ENCODE results near the gene AFF3.

The AFF3 gene

DNA sequence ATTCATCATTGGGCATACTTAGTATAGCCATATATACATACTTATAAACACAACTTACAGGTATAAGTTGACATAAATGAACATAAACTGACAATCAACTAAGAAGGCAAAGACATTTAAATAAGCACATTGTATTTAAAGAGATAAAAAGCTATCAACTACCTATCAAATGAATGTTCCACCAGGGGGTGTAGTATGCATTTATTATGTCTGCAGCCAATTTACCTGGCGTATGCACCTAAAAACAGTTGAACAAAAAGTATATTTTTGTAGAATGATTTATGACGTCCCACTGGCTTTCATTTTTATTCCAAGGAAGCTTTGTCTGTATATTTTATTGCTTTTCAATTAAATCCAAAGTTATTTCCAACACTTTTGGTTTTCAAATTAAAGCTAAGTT lies 323.5 kb downstream of the AFF3 start:
- H3K4me1 ChIP-seq (ENCODE audit: control insufficient read depth in 1 of 2, insufficient read depth in 2 of 2, low read length in 2 of 2): peaks cover 2 to 11% of the 10 kb centered on the region in 2 experiments
- H3K9ac ChIP-seq (ENCODE audit: low read length): no peak overlapping the region
- no peak overlapping the region for H4K12ac ChIP-seq (ENCODE audit: low read depth, low read length)
- H2AK5ac ChIP-seq (ENCODE audit: low read length): no peak overlapping the region
- no peak overlapping the region for H3K4me2 ChIP-seq (ENCODE audit: low read length)
- WGBS (ENCODE audit: extremely low coverage, insufficient coverage, insufficient read length): no CpG with 5 or more reads among the region's 2 CpGs
- H2AFZ ChIP-seq (ENCODE audit: insufficient read depth, low read length, poor library complexity): no peak overlapping the region
- no peak overlapping the region for H2BK12ac ChIP-seq (ENCODE audit: low read length)
- no peak overlapping the region for H3K18ac ChIP-seq (ENCODE audit: low read length)
- H2BK5ac ChIP-seq (ENCODE audit: low read depth, low read length, poor library complexity): no peak overlapping the region
- no peak overlapping the region for H3K4me3 ChIP-seq (ENCODE audit: low read depth, low read length)
- H3K27me3 ChIP-seq (ENCODE audit: insufficient read depth, low read length): no peaks in the 10 kb centered on the region
- no peaks in the 10 kb centered on the region for H3K79me2 ChIP-seq (ENCODE audit: control insufficient read depth, insufficient read depth, low read length, poor library complexity)
- H3K36me3 ChIP-seq (ENCODE audit: control insufficient read depth in 1 of 2, insufficient read depth in 2 of 2, low read length in 2 of 2): no peaks in the 10 kb centered on the region
- H3K9me3 ChIP-seq (ENCODE audit: insufficient read depth, low read depth, low read length): no peaks in the 10 kb centered on the region
- no peak overlapping the region for H4K8ac ChIP-seq (ENCODE audit: low read depth, low read length)
- no peak overlapping the region for H3K14ac ChIP-seq (ENCODE audit: low read length)
- no peak overlapping the region for H3K27ac ChIP-seq (ENCODE audit: low read depth, low read length)
- H2BK120ac ChIP-seq (ENCODE audit: insufficient read depth, low read length, poor library complexity): no peak overlapping the region
- H4K91ac ChIP-seq (ENCODE audit: low read depth, low read length): no peak overlapping the region
- no peak overlapping the region for H3K23ac ChIP-seq (ENCODE audit: low read length)
- H3K4ac ChIP-seq (ENCODE audit: low read depth, low read length): no peak overlapping the region
- H3K79me1 ChIP-seq (ENCODE audit: low read length): peaks cover 8% of the 10 kb centered on the region
- DNase-seq: no peak

DNA sequence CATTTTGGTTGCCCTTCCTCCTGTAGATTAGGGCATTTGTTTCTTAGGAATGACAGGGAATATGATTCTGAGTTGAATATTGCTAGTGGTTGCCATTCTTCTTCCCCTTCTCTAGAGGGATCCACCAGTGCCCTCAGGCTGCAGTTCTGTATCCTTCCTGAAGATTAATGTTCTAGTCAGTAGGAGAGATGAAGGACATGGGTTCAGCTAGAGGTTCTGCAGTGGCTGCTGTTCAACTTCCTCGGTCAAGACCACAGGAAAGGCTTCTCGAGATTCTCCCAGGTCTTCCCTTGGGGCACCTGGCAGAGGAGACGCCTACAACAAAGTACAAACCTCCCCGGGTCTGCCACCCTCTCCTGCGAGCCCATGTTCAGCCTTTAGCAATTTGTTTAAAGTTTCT lies 325.5 kb downstream of the AFF3 start:
- H3K27me3 ChIP-seq (ENCODE audit: insufficient read depth, low read length): no peaks in the 10 kb centered on the region
- no CpG with 5 or more reads among the region's 5 CpGs for WGBS (ENCODE audit: extremely low coverage, insufficient coverage, insufficient read length)
- peaks cover under 1 to 3% of the 10 kb centered on the region in 2 experiments for H3K4me1 ChIP-seq (ENCODE audit: control insufficient read depth in 1 of 2, insufficient read depth in 2 of 2, low read length in 2 of 2)
- H3K18ac ChIP-seq (ENCODE audit: low read length): no peak overlapping the region
- no peaks in the 10 kb centered on the region for H3K9me3 ChIP-seq (ENCODE audit: insufficient read depth, low read depth, low read length)
- H2BK12ac ChIP-seq (ENCODE audit: low read length): no peak overlapping the region
- no peak overlapping the region for H2AFZ ChIP-seq (ENCODE audit: insufficient read depth, low read length, poor library complexity)
- no peak overlapping the region for H3K4me2 ChIP-seq (ENCODE audit: low read length)
- H3K79me2 ChIP-seq (ENCODE audit: control insufficient read depth, insufficient read depth, low read length, poor library complexity): no peaks in the 10 kb centered on the region
- no peak overlapping the region for H4K8ac ChIP-seq (ENCODE audit: low read depth, low read length)
- no peak overlapping the region for H4K12ac ChIP-seq (ENCODE audit: low read depth, low read length)
- DNase-seq: no peak
- no peak overlapping the region for H3K4me3 ChIP-seq (ENCODE audit: low read depth, low read length)
- no peak overlapping the region for H3K23ac ChIP-seq (ENCODE audit: low read length)
- H3K79me1 ChIP-seq (ENCODE audit: low read length): no peaks in the 10 kb centered on the region
- no peak overlapping the region for H3K27ac ChIP-seq (ENCODE audit: low read depth, low read length)
- no peak overlapping the region for H2BK120ac ChIP-seq (ENCODE audit: insufficient read depth, low read length, poor library complexity)
- no peak overlapping the region for H2BK5ac ChIP-seq (ENCODE audit: low read depth, low read length, poor library complexity)
- H4K91ac ChIP-seq (ENCODE audit: low read depth, low read length): no peak overlapping the region
- H2AK5ac ChIP-seq (ENCODE audit: low read length): no peak overlapping the region
- H3K14ac ChIP-seq (ENCODE audit: low read length): no peak overlapping the region
- H3K9ac ChIP-seq (ENCODE audit: low read length): no peak overlapping the region
- no peaks in the 10 kb centered on the region for H3K36me3 ChIP-seq (ENCODE audit: control insufficient read depth in 1 of 2, insufficient read depth in 2 of 2, low read length in 2 of 2)
- no peak overlapping the region for H3K4ac ChIP-seq (ENCODE audit: low read depth, low read length)

DNA sequence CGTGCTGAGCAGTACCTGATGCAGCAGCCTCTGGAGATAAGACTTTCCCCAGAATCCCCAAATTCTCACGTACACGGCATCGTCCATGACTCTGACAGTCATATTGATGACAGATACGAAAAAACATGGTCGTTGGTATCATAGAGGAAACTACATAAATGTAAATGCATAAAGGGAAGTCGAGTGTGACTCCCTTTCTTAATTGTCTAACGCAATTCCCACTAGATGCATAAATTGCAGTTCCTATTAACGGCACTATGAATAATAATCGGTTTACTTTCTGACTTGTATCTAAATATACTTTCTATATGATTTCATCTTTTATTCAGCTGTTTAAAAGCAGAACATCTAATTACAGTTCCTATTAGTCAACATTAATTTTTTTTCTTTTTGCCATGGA lies 330.0 kb downstream of the AFF3 start:
- no peak overlapping the region for H2BK12ac ChIP-seq (ENCODE audit: low read length)
- no peak overlapping the region for H3K4ac ChIP-seq (ENCODE audit: low read depth, low read length)
- H4K91ac ChIP-seq (ENCODE audit: low read depth, low read length): no peak overlapping the region
- no peak overlapping the region for H3K4me3 ChIP-seq (ENCODE audit: low read depth, low read length)
- H4K8ac ChIP-seq (ENCODE audit: low read depth, low read length): no peak overlapping the region
- no peak overlapping the region for H3K9ac ChIP-seq (ENCODE audit: low read length)
- no peak overlapping the region for H3K4me2 ChIP-seq (ENCODE audit: low read length)
- H3K18ac ChIP-seq (ENCODE audit: low read length): no peak overlapping the region
- H3K79me2 ChIP-seq (ENCODE audit: control insufficient read depth, insufficient read depth, low read length, poor library complexity): no peaks in the 10 kb centered on the region
- no peak overlapping the region for H2BK120ac ChIP-seq (ENCODE audit: insufficient read depth, low read length, poor library complexity)
- no peak overlapping the region for H3K23ac ChIP-seq (ENCODE audit: low read length)
- no peak for DNase-seq
- no peaks in the 10 kb centered on the region for H3K79me1 ChIP-seq (ENCODE audit: low read length)
- no peaks in the 10 kb centered on the region for H3K36me3 ChIP-seq (ENCODE audit: control insufficient read depth in 1 of 2, insufficient read depth in 2 of 2, low read length in 2 of 2)
- no CpG with 5 or more reads among the region's 10 CpGs for WGBS (ENCODE audit: extremely low coverage, insufficient coverage, insufficient read length)
- H3K27ac ChIP-seq (ENCODE audit: low read depth, low read length): no peak overlapping the region
- no peak overlapping the region for H4K12ac ChIP-seq (ENCODE audit: low read depth, low read length)
- H3K14ac ChIP-seq (ENCODE audit: low read length): no peak overlapping the region
- H2AK5ac ChIP-seq (ENCODE audit: low read length): no peak overlapping the region
- no peak overlapping the region for H2AFZ ChIP-seq (ENCODE audit: insufficient read depth, low read length, poor library complexity)
- no peaks in the 10 kb centered on the region for H3K4me1 ChIP-seq (ENCODE audit: control insufficient read depth in 1 of 2, insufficient read depth in 2 of 2, low read length in 2 of 2)
- H3K27me3 ChIP-seq (ENCODE audit: insufficient read depth, low read length): no peaks in the 10 kb centered on the region
- H2BK5ac ChIP-seq (ENCODE audit: low read depth, low read length, poor library complexity): no peak overlapping the region
- no peaks in the 10 kb centered on the region for H3K9me3 ChIP-seq (ENCODE audit: insufficient read depth, low read depth, low read length)

DNA sequence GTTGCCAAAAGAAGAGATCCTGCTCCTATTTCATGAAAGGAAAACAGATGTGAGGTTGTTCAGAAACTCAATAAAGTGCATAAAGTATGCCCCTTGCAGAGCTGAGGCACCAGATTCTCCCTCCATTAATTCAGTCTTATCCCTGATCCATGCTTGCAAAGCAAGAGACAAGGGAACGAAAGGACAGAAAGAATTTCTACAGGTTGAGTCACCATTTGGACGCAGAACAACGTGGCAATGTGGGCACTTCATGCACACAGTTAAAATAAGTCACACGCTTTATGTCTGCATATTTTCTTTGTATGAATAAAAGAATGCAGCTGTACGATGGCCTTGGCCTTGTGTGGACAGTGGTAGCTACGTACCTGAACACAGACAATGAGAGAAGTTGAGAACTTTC lies 330.8 kb downstream of the AFF3 start:
- H4K8ac ChIP-seq (ENCODE audit: low read depth, low read length): no peak overlapping the region
- no peak overlapping the region for H3K9ac ChIP-seq (ENCODE audit: low read length)
- no peak overlapping the region for H3K4ac ChIP-seq (ENCODE audit: low read depth, low read length)
- no peak overlapping the region for H3K23ac ChIP-seq (ENCODE audit: low read length)
- no peak overlapping the region for H2BK12ac ChIP-seq (ENCODE audit: low read length)
- no peak overlapping the region for H4K12ac ChIP-seq (ENCODE audit: low read depth, low read length)
- no peak overlapping the region for H3K4me3 ChIP-seq (ENCODE audit: low read depth, low read length)
- H3K27me3 ChIP-seq (ENCODE audit: insufficient read depth, low read length): no peaks in the 10 kb centered on the region
- no peak overlapping the region for H3K18ac ChIP-seq (ENCODE audit: low read length)
- no peaks in the 10 kb centered on the region for H3K9me3 ChIP-seq (ENCODE audit: insufficient read depth, low read depth, low read length)
- H3K79me1 ChIP-seq (ENCODE audit: low read length): no peaks in the 10 kb centered on the region
- H2BK5ac ChIP-seq (ENCODE audit: low read depth, low read length, poor library complexity): no peak overlapping the region
- H2AFZ ChIP-seq (ENCODE audit: insufficient read depth, low read length, poor library complexity): no peak overlapping the region
- no peaks in the 10 kb centered on the region for H3K36me3 ChIP-seq (ENCODE audit: control insufficient read depth in 1 of 2, insufficient read depth in 2 of 2, low read length in 2 of 2)
- DNase-seq: peak; percentile 33 to 84
- no CpG with 5 or more reads among the region's 6 CpGs for WGBS (ENCODE audit: extremely low coverage, insufficient coverage, insufficient read length)
- no peak overlapping the region for H3K14ac ChIP-seq (ENCODE audit: low read length)
- no peak overlapping the region for H3K27ac ChIP-seq (ENCODE audit: low read depth, low read length)
- H3K4me1 ChIP-seq (ENCODE audit: control insufficient read depth in 1 of 2, insufficient read depth in 2 of 2, low read length in 2 of 2): no peaks in the 10 kb centered on the region
- H3K4me2 ChIP-seq (ENCODE audit: low read length): no peak overlapping the region
- H3K79me2 ChIP-seq (ENCODE audit: control insufficient read depth, insufficient read depth, low read length, poor library complexity): no peaks in the 10 kb centered on the region
- H4K91ac ChIP-seq (ENCODE audit: low read depth, low read length): no peak overlapping the region
- no peak overlapping the region for H2BK120ac ChIP-seq (ENCODE audit: insufficient read depth, low read length, poor library complexity)
- H2AK5ac ChIP-seq (ENCODE audit: low read length): no peak overlapping the region
